HG03457 (cell line): Measurements from ENCODE around the gene DISC1.

ENCODE experiments used
- ATAC-seq: cut with Tn5 transposase; IDR thresholded peaks from one replicate; pipeline ENCODE4 v1.9.1; 2021; ENCODE audit warnings: moderate number of reproducible peaks; ENCODE audit not compliant: unreplicated experiment

DISC1 gene

GRCh38 chr1:232018231-232019025, 391.8 kb downstream of the DISC1 start:
- ATAC-seq, result no peak

- no peak for ATAC-seq
Measured at GRCh38 chr1:232019026-232019340, 392.4 kb downstream of the DISC1 start.

- ATAC-seq, result no peak
Measured at GRCh38 chr1:232020352-232020751, 393.8 kb downstream of the DISC1 start.

- ATAC-seq, result no peak
Measured at GRCh38 chr1:232029315-232029714, 402.7 kb downstream of the DISC1 start.

- ATAC-seq, result no peak
Measured at GRCh38 chr1:232031156-232031555, 404.6 kb downstream of the DISC1 start.

GRCh38 chr1:232033285-232033684, 406.7 kb downstream of the DISC1 start:
- ATAC-seq, result no peak

- ATAC-seq, result no peak
Measured at GRCh38 chr1:232034556-232034955, 408.0 kb downstream of the DISC1 start.

GRCh38 chr1:232036181-232036933, 409.8 kb downstream of the DISC1 start:
- ATAC-seq, result no peak

- ATAC-seq, result no peak
Measured at GRCh38 chr1:232037774-232038388, 411.3 kb downstream of the DISC1 start.

GRCh38 chr1:232038706-232039677, 412.4 kb downstream of the DISC1 start:
- ATAC-seq, result no peak

GRCh38 chr1:232040260-232040659, 413.7 kb downstream of the DISC1 start:
- no peak for ATAC-seq

GRCh38 chr1:232044728-232045127, 418.1 kb downstream of the DISC1 start:
- no peak for ATAC-seq

GRCh38 chr1:232045139-232045994, 418.8 kb downstream of the DISC1 start:
- ATAC-seq, result no peak

- no peak for ATAC-seq
Measured at GRCh38 chr1:232046451-232047306, 420.1 kb downstream of the DISC1 start.

- ATAC-seq, result no peak
Measured at GRCh38 chr1:232047473-232047872, 420.9 kb downstream of the DISC1 start.

- ATAC-seq, result no peak
Measured at GRCh38 chr1:232048481-232048880, 421.9 kb downstream of the DISC1 start.

- ATAC-seq, result no peak
Measured at GRCh38 chr1:232049335-232049734, 422.7 kb downstream of the DISC1 start.

GRCh38 chr1:232057217-232057895, 430.8 kb downstream of the DISC1 start:
- no peak for ATAC-seq
